Amniotic epithelial cell (primary cell): Measurements from ENCODE around the gene MYLK.
A peak's percentile ranks its signal among the peaks of the same experiment; 100 is the strongest.
"Not testable (repeated sequence)": the region's sequence is repeated elsewhere in the genome, so short reads cannot be mapped to it uniquely, and the experiment has no call there.

Experiments used
- DNase-seq: peaks from one replicate; pipeline ENCODE4 v3.0.0-alpha.2; 2010; ENCODE audit warnings: low read depth

MYLK gene

DNA sequence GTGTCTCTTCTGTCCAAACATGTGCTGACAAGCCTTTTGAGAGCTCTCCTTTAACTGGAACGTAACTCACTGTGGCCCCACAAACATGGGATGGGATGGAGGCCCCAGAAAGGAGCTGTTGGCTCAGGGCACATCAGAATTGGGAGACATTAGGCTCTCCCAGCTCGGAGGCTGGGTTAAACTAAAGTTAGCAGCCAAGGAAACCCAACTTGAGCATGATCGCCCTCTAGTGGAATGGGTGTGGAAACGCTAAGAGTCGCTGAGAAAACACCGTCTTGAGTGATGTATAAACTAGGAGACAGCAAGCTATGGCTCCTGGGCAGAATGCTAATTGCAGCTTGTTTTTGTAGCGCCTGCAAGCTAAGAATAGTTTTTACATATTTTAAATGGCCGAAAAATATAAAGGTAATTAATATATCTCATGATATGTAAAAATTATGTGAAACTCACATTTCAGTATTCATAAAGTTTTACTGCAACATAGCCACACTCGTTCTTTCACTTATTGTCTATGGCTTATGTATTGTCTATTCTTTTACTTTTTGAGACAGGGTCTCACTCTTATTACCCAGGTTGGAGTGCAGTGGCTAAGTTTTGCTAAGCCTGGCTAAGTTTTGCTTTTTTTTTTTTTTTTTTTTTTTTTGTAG lies 160.5 kb downstream of the MYLK start:
- DNase-seq, result peak; percentile 76

DNA sequence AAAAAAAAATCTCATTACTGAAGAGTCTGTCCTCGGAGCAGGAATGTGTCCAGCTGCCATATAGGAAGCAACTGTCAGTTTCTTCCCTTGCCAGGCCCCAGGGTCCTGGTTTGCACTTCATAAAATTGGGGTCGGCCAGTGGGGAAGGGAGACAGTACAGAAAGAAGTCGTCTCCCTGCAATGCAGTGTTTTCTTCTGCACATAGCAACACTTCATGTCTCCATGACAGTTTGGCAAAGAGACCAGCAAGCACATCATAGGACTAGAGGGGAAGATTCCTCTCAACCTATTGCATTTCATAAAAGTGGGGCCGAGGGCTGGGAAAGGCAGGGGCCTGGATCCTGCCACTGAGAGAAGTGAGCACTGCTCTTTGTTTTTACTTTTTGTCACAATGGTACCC lies 161.1 kb downstream of the MYLK start:
- no peak for DNase-seq

DNA sequence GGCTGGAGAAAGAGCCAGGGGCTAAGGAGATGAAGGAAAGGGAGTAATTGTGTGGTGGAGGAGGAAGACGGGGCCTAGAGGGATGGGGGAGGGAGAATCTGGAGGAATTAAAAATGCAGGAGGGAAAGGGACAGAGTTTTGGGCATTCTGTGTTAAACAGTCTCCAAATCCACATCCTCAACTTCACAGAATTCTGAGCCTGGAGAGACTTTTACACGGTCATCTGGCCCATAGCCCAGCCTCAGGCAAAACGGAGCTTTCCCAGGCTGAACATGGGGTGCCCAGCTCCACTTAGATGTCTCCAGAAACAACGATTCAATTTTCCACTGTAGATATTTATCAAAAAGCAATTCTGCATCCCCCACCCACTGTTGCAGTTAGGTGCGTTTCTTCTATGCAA lies 161.7 kb downstream of the MYLK start:
- DNase-seq, result no peak

DNA sequence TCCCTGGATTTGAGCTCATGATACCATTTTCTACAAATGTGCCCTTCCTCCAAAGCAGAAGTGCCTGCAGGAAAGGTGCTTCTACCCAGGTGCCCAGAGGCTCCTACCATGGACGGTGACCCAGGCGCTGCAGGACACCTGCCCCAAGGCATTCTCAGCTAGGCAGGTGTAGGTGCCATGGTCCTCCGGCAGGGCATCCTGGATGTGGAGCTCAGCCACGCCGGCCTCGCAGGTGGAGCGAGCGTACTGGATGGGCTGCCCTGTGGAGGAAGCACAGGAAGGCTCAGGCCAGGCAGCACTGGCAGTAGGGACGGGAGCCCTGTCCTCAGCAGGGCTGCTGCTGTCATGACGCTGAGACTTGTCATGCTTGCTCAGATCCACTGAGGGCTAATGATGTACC lies 162.1 kb downstream of the MYLK start:
- DNase-seq, result no peak

DNA sequence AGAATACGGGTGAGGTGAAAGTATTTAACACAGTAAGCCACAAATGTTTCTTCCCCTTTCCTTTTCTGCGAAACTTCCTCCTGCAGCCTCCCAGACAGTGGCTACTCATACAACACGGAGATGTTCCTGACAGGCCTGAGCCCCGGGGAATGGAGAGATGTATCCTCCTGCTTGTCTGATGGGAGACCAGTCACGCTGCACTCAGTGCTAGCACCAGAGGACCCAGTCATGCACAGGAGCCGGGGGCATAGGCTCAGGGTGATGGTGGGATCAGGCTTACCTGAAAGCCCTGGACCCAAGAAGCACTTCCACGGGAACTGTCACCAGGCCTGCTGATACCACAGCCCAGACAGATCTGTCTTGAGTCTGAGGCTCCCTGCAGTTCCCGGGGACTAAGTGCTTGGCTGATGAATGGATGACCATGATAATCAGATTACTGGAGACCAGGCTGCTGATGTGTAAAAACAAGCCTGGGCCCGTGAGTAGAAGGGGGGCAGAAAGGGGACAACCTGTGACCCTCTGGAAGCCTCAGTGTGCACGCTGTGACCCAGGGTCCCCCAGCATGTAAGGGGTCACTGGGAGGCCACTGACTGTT lies 162.9 kb downstream of the MYLK start:
- not testable (repeated sequence) for DNase-seq

DNA sequence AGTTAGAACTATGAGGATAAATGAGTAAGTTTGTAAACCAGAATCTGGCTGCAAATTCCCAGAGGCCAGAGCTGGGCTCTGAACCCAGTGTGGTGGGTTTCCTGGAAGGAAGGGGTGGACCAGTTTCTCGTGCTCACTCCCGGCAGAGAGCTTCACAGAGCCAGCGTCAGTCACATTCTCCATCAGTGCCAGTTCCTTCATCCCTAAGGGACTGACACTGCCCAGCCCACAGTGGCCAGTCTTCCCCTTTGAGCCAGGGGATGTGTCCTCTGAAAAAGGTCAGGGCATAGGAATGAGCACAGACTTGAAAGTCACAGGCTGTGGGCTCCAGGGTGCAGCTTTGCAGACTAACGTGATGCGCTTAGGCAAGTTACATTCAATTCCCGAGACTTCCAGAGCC lies 163.5 kb downstream of the MYLK start:
- DNase-seq, result no peak

DNA sequence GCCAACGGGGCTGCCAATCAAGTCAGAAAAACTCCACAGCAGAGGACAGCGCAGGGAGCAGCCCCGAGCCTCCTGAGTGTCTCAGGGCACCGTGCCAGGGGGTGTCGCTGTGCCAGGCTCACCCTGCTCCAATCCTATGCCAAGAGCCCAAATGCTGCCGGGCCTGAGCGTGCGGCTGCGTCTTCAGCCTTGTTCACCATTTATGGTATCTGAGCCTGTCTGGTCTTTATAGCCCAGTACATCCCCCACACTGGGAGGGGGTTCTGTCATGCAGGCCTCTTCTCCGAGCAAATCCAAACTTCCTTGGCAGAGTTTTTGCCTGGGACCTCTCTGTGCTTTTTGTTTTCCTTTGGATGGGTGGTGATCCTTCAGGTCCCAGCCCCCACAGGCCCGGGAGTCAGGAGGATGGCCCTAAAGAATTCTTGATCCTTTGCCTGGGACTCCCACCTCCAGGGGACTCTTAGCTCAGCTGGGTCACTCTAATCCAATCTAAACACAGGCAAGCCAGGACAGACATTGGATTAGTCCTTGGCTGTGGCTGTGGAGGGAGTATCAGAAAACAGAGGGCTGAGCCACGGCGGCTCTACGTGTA lies 164.2 kb downstream of the MYLK start:
- no peak for DNase-seq

DNA sequence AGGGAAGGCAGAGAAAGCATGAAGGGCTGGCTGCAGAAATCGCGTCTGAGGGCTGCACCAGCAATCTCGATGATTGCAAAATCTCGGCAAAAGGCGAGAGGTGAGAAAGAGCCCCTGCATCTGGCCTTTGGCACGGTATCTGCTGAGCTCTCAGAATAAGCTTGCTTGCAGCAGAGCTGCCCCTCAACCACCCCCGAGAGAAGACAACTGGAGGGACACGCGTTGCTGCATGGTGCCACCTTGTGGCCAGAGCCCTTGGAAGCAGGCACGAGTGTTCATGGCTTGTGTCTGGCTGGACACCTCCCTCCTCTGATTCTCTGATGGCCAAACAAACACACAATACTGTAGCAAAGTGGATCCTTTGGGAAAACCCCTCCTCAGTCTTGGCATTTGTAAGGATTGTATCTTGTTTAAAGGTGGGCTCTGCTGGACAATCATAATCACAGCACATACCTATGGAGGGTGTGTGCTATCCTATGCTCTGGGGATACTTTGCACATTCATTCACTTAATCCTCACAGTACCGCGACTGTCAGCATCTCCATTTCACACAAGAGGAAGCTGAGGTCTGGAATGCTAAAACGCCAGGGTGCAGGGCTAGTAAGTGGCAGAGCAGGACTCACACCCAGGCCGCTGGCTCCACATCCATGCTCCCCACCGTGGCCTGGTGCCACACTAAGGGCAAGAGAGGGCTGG lies 164.9 kb downstream of the MYLK start:
- peak; percentile 66 for DNase-seq

DNA sequence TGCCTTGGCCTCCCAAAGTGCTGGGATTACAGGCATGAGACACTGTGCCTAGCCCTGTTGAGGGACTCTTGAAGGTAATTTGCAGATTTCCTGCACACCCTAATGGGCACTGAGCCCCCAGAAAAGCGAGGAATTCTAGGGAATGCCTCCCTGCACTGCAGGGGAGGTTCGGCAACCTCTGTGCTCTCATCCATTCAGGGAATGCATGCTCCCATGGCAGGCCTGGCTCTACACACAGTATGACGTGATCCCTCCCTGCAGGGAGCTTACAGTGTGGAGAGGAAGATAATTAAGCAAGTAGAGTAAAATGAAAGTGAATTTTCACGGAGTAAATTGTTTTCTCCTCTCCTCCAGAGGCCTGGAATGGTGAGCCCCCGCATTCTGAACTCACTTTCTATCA lies 166.0 kb downstream of the MYLK start:
- DNase-seq, result no peak

DNA sequence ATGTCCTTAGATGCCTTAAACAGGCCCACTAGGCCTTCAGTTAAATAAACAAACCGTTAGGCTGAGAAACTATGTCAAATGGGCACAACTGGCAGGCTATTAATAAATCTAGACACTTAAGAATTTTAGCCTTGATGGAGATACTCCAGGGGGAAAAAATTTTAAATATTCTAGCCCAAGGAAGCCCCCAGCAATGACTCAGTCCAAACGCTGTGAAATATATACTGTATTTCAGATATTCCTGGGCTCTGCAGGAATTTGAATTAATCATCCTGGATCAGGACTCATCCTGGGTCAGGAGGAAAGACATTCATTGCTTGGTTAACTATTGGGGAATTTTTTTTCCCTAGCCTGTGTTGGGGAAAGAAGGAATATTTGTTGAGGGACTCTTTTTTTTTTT lies 166.7 kb downstream of the MYLK start:
- DNase-seq, result peak; percentile 65

DNA sequence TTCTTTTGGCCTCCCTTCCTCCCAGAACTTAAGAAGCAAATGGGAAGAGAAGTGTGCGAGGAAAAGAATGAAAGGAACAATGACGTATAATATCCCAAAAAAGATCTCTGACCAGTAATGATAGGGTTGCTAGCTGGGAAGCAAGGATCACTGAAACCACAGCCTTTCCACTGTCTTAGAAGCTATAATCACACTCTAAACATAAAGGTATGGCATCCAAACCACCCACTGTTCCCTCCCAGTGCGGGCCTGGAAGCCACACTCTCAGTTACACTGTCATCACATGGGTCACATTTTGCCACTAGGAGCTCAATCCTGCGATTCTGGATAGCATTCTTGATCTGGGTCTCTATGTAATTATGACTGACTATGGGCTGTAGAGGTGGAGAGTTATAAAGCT lies 167.7 kb downstream of the MYLK start:
- DNase-seq, result no peak

DNA sequence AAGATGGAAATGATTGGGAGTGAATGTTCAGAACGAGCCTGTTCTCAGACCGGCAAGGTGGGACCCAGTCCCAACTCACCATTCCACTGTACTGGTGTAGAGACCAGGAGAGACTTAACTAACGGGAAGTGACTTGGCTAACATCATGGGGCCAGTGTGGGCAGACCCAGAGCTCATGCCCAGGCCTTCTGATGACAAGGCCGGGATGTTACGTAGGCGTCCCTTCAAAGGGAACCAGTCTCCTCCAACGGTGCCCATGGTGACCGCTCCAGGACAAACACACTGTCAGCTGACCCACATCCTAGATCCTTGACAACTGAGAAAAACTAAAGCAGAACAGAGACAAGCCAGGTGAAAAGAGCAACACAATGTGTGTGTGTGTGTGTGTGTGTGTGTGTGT lies 170.9 kb downstream of the MYLK start:
- no peak for DNase-seq

DNA sequence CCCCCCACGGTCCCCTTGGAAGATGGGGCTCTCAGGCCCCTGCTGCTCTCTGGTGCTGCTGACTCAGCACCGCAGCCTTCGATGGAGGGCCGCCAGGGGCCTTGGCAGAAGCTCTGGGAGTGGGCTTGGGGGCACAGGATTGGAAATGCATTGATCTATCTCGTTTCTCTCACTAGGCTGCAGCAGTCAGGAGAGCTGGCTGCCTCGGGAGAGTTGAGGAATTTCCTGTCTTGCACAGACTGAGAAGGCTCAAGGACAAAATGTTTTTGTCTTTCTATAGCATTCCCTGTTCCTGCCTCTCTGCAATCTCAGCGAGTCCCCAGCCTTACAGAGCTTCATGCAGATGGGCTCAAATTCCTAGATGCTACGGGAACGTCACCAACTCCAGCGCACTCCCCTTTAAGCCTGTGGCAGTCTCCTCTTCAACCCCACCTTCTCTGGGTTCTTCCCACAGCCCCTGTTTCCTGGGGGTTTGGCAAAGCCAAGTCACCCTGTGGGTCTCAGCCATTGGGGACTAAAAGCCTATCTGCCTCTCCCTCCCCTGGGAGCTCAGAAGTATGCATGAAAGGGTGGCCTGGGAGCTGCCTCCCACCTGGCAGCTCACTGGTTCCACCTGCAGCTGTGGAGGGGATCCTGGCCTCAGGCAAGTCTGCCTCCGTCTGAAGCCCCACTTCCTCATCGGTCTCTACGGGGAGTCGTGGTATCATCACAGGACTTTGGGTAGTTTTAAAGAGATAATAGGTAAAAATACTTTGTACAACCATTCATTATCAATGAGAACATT lies 171.9 kb downstream of the MYLK start:
- no peak for DNase-seq

DNA sequence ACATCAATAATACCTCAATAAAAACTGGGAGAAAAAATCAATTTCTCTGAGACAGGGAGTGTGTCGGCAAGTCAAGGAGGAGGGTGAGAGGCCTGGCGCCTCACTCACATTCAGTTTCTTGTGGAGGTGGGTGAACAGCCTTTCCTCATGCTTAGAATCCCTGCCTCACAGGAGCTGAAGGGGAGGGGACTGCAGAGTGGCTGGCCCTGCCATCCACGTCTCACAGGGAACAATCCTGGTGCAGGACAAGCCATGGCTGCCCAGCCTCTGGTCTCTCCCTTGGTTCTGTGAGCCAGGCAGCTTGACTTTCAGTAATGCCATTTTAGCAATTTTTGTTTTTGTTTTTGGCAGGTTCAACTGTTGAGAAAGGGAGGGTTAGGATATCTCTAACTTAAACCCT lies 172.8 kb downstream of the MYLK start:
- no peak for DNase-seq

DNA sequence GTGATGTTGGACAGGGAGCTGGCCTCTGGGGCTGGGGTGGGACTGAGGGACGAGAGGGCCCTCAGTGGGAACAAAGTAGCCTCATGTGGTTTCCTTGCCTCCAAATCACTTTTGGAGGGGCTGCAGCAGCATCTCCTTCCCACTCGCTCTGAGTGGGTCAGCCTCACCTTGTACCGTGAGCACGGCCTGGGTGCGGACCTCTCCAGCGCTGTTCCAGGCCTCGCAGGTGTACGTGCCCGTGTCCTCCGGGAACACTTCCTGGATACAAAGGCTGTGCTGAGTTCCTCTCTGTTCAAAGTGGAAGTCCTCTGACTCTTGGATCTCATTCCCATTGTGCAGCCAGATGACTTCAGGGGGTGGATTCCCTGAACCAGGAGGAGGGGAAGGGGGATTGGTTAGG lies 175.6 kb downstream of the MYLK start:
- DNase-seq, result no peak

DNA sequence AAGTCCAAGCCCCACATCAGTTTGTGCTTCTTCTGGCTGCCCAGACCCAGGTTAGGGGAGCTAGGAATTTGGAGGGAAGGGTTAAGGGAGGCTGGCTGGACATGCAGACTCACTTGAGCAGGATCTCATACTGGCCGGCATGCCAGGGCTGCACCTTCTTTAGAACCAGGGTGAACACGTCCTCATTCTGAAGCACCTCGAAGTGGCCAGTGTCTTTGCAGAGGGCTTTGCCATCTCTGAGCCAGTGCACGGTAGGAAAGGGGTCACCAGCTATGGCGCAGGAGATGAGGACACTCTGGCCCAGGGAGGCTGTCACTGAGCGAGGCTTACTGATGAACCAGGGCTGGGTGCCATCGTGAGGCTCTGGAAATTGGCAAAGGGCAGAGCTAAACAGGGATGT lies 176.5 kb downstream of the MYLK start:
- not testable (repeated sequence) for DNase-seq

DNA sequence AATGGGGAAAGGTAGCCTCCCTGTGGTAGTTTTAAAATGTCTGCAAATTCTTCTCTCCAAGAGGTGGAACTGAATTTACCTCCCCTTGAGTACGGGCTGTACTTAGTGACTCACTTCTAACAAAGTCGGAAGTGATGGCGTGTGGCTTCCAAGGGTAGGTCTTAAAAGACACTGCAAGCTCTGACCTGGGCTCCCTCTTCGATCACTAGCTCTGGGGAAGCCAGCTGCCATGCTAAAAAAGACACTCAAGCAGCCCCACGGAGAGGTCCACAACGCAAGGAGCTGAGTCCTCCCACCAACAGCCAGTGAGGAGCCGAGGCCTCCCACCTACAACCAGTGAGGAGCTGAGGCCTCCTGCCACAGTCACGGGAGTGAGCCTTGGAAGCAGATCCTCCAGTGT lies 177.3 kb downstream of the MYLK start:
- peak; percentile 37 for DNase-seq

DNA sequence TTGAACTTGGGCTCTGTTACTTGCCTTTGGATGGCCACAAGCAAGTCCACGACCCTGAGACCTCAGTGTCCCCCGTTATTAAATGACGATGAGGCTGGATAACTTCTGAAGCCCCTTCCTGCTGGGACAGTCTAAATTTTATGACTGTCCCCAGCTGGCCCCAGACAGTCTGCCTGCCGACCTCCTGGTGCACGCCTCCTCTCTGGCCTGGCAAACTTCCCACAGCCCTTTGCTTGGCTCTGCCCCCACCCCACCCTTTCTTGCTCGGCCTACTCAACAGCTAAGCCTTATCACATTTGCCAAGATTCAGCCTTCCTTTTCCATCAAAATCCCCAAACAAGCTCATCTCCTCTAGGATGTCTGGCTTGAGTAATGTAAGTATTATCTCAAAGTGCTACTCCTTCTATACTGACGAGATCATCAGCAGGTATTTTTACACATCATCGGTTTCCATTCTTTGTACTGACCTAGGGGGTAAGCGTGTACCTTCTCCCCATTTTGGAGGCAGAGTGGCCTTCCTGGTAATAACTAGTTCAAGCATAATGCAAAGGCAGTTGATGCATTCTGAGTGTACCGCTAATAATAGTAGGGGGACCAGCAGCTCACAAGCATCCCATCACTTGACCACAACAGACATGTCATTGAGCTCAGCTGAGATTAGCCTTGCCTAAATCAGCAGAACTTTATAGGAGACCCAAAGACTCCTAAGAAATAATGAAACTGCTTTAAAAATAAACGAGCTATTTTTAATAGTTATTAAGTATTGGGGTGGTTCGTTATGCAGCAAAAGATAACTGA lies 178.4 kb downstream of the MYLK start:
- no peak for DNase-seq

DNA sequence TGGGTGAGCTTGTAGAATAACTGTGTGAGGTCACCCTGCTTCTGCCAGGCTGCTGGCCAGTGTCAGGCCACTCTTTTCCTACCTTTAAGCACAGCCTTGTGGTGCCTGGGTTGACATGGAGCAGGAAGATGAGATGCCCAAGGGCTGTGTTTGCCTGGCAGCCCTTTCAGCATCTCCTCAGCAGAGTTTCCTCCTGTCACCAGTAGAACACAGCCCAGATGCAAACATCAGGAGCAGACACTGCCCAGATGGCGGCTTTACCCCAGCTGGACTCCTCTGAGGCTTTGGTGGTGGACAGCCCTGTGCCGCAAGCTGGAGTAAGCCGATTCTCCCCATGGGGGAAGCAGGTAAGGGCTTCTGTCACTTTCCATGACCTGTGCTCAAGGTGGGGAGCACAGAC lies 180.5 kb downstream of the MYLK start:
- DNase-seq, result not testable (repeated sequence)

DNA sequence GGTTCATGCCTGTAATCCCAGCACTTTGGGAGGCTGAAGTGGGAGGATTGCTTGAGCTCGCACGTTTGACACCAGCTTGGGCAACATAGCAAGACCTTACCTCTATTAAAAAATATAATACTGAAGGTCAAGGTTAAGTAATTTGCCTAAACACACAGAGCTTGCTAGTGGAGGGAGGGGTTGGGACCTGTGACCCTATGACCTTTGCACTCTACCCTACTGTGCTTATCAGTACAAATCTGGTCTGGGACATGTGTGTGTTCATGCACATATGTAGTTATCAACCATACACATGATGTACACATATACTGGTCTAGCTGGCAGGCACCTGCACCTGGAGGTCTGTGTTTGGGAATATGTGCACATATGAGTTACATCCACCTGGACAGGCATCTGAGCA lies 181.4 kb downstream of the MYLK start:
- no peak for DNase-seq

DNA sequence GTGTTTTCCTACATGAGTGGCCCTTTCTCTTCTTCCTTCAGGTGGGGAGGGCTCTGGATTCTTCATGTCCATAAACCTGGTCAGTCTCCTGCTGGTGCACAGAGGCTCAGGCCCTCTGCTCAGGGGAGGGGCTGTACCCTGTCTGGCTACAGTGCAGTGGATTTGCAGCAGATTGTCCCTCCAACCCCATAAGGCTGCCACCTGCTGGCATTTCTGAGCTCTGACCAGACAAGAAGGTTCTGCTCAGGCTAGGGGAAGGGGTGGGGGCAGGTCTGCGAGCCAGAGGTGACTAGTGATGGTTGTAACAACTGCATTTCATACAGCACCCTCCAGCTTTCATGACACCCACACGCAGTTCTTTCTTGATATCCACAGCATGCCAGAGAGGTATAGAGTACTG lies 182.1 kb downstream of the MYLK start:
- DNase-seq, result peak; percentile 64
